A549 (cell line): ENCODE results near the gene FPR2. TPM values are rescaled to one million over a fixed set of nuclear protein-coding genes. Genes with fewer than 3 reads are reported as not detected.

ENCODE experiments used
- ATAC-seq, 2 experiments: fragments of 200-7000 bp in 1 of 2; fragments of >200 bp in 1 of 2; cut with Nextera tagmentation in 1 of 2; cut with Tn5 transposase in 1 of 2; 3 replicates each; pipeline versions ENCODE4 v1.8.0 to v1.9.1; 2018 to 2020; ENCODE audit warnings: mild to moderate bottlenecking in 1 of 2, moderate library complexity in 1 of 2
- CTCF ChIA-PET: fragments of 300-600 bp; sonication (Branson Sonifier 250); formaldehyde crosslinking; extraction: SDS; loops from one replicate; lab custom pipeline; 2021; ENCODE audit warnings: antibody characterized with exemption, inconsistent platforms; lab: Yijun Ruan, JAX
- POLR2A ChIA-PET: fragments of 350-600 bp; formaldehyde crosslinking; extraction: SDS; loops from one replicate; lab custom pipeline; 2021; ENCODE audit warnings: antibody characterized with exemption, inconsistent platforms; lab: Yijun Ruan, JAX
- DNase-seq, 2 experiments: peaks; one replicate each; pipeline versions ENCODE4 v3.0.0 to v3.0.0-alpha.2; 2011 to 2016; ENCODE audit warnings: low read depth in 1 of 2, low spot score in 1 of 2
- FAIRE-seq: peaks from 2 replicates; lab custom pipeline; 2011; peaks lifted over from hg19 to GRCh38; lab: Jason Lieb, UNC
- H3K27ac ChIP-seq, 2 experiments: fragments of >200 bp; sonication (Bioruptor Twin); formaldehyde crosslinking; 3 replicates each; pipeline ENCODE4 v1.5.1; 2016 to 2017
- H3K4me1 ChIP-seq: fragments of >200 bp; sonication (Bioruptor Twin); formaldehyde crosslinking; 3 replicates; pipeline ENCODE4 v1.6.1; 2016
- H3K4me2 ChIP-seq: fragments of >200 bp; sonication (Bioruptor Twin); formaldehyde crosslinking; 3 replicates; pipeline ENCODE4 v1.6.1; 2016
- H3K4me3 ChIP-seq: fragments of >200 bp; sonication (Bioruptor Twin); formaldehyde crosslinking; 3 replicates; pipeline ENCODE4 v1.5.1; 2016
- H3K9me3 ChIP-seq: fragments of >200 bp; sonication (Bioruptor Twin); formaldehyde crosslinking; 3 replicates; pipeline ENCODE4 v1.6.1; 2016
- CBX8 ChIP-seq: fragments of 200-600 bp; sonication (generic); IDR thresholded peaks from 2 replicates; pipeline ENCODE4 v1.6.1; 2016
- CEBPB ChIP-seq, 2 experiments: fragments of >200 bp in 1 of 2; sonication (Bioruptor Twin) in 1 of 2; formaldehyde crosslinking in 1 of 2; IDR thresholded peaks; 2 replicates each; pipeline ENCODE4 v1.6.1; 2012 to 2016
- CHD4 ChIP-seq: fragments of 200-600 bp; sonication (generic); IDR thresholded peaks from 2 replicates; pipeline ENCODE4 v1.6.1; 2016; ENCODE audit warnings: antibody characterized with exemption, mild to moderate bottlenecking, borderline replicate concordance
- EHF ChIP-seq: fragments of 250-450 bp; sonication (Bioruptor Pico); IDR thresholded peaks from 2 replicates; pipeline ENCODE4 v1.5.0; 2020; ENCODE audit warnings: mild to moderate bottlenecking
- EP300 ChIP-seq, 2 experiments: fragments of >200 bp; sonication (Bioruptor Twin); formaldehyde crosslinking; IDR thresholded peaks; 2 replicates in 1 of 2; 3 replicates in 1 of 2; pipeline ENCODE4 v1.6.1; 2016 to 2017
- ESRRA ChIP-seq: fragments of 150-350 bp; IDR thresholded peaks from 2 replicates; pipeline ENCODE4 v1.6.1; 2014; ENCODE audit warnings: mild to moderate bottlenecking, low read length, borderline replicate concordance
- FOSL2 ChIP-seq, 2 experiments: fragments of 450-650 bp in 1 of 2; fragments of >200 bp in 1 of 2; sonication (Bioruptor Twin) in 1 of 2; formaldehyde crosslinking; IDR thresholded peaks; 2 replicates each; pipeline versions ENCODE4 v1.5.0 to v1.6.1; 2016 to 2020; ENCODE audit warnings: mild to moderate bottlenecking in 1 of 2, moderate library complexity in 1 of 2
- HDAC2 ChIP-seq: fragments of 200-600 bp; sonication (generic); IDR thresholded peaks from 2 replicates; pipeline ENCODE4 v1.6.1; 2016
- HMGXB4 ChIP-seq: fragments of 250-450 bp; sonication (Bioruptor Pico); IDR thresholded peaks from 2 replicates; pipeline ENCODE4 v1.5.0; 2021; ENCODE audit warnings: mild to moderate bottlenecking, moderate library complexity, borderline replicate concordance
- HOXA7 ChIP-seq: fragments of 250-450 bp; sonication (Bioruptor Pico); IDR thresholded peaks from 2 replicates; pipeline ENCODE4 v1.5.0; 2020; ENCODE audit warnings: mild to moderate bottlenecking, moderate library complexity
- KDM5A ChIP-seq: fragments of 200-600 bp; sonication (generic); IDR thresholded peaks from 2 replicates; pipeline ENCODE4 v1.6.1; 2016; ENCODE audit warnings: antibody characterized with exemption, mild to moderate bottlenecking
- MAFK ChIP-seq: fragments of 450-650 bp; IDR thresholded peaks from 2 replicates; pipeline ENCODE4 v1.6.1; 2014; ENCODE audit not compliant: partially characterized antibody
- NR3C1 ChIP-seq: fragments of >200 bp; sonication (Bioruptor Twin); formaldehyde crosslinking; IDR thresholded peaks from 3 replicates; pipeline ENCODE4 v1.6.1; 2017
- PHF8 ChIP-seq: fragments of 200-600 bp; sonication (generic); IDR thresholded peaks from 2 replicates; pipeline ENCODE4 v1.6.1; 2016; ENCODE audit warnings: low read depth, mild to moderate bottlenecking, antibody characterized with exemption, moderate library complexity, borderline replicate concordance
- RNF2 ChIP-seq: fragments of 200-600 bp; sonication (generic); IDR thresholded peaks from 2 replicates; pipeline ENCODE4 v1.6.1; 2016; ENCODE audit warnings: low read depth, mild to moderate bottlenecking, antibody characterized with exemption, moderate library complexity, borderline replicate concordance
- ZFP36 ChIP-seq: fragments of 450-650 bp; IDR thresholded peaks from 2 replicates; pipeline ENCODE4 v1.6.1; 2014; ENCODE audit warnings: borderline replicate concordance; ENCODE audit not compliant: partially characterized antibody
- WGBS: methylation state at CpG from one replicate; pipeline ENCODE4 v1.1.6; 2017; ENCODE audit errors: missing lambda C conversion rate; 5-methylcytosine and 5-hydroxymethylcytosine counted together
- polyA plus RNA-seq, 4 experiments: library from polyadenylated mRNA; depleted of rRNA in 3 of 4; stranded (reverse); fragments of >200 nt; fragmentation: RNase III in 1 of 4; extraction: RNeasy Plus Mini Kit Qiagen cat#74134 plus additional on column Dnase treatment in 1 of 4; gene quantifications; 2 replicates in 3 of 4; 3 replicates in 1 of 4; pipeline ENCODE4 v1.2.3, GENCODE V29; 2011 to 2017
- TF ChIP-seq, protein P1 (sequence below): IDR thresholded peaks from 2 replicates; pipeline ENCODE4 v1.6.1; 2012; ENCODE audit warnings: low read depth, borderline replicate concordance
- TF ChIP-seq, protein P2 (sequence below): fragments of >200 bp; sonication (Bioruptor Twin); formaldehyde crosslinking; IDR thresholded peaks from 2 replicates; pipeline ENCODE4 v1.6.1; 2016

Gene FPR2
- polyA plus RNA-seq, 2 of the 4 experiments (the other 2 are of a cell fraction), result not detected

DNA sequence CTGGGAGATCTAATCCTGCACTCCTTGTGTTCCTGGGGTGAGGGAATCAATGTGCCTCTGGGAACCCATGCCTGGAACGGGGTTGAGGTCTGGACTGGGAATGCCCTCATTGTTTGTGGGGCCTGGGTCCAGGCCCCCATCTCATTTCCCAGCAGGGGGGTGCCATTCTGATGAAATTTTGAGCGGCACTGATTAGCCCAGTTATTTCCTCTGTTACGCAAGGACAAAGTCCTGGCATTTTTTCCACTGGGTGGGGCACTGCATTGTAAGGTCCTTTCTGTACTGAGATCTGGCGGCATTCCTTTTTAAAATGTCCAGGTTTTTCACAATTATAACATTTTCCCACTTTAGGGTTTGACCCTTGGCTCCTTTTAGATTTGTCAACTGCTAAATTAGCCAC lies 48.8 kb downstream of the FPR2 start (continued):
- no peak for TF ChIP-seq KDM5A
- no peak for TF ChIP-seq RNF2

GRCh38 chr19:51810223-51810622 lies 49.2 kb downstream of the FPR2 start:
- Histone ChIP-seq H3K4me1 (no peaks in the 10 kb centered on the region), H3K9me3 (peaks cover 43% of the 10 kb centered on the region; the same call in 2 of the 3 replicates), H3K4me2 (no peak overlapping the region), H3K27ac (no peak overlapping the region), H3K4me3 (no peak overlapping the region)
- 2% methylated on average over 7 of the region's 7 CpGs for WGBS
- no peak for TF ChIP-seq PHF8
- no peak for TF ChIP-seq CHD4
- FAIRE-seq, result no peak
- POLR2A ChIA-PET, result no interaction called here
- DNase-seq, result peak in 1 of 2 experiments; percentile 26
- ATAC-seq, result no peak
- CTCF ChIA-PET, result no interaction called here

DNA sequence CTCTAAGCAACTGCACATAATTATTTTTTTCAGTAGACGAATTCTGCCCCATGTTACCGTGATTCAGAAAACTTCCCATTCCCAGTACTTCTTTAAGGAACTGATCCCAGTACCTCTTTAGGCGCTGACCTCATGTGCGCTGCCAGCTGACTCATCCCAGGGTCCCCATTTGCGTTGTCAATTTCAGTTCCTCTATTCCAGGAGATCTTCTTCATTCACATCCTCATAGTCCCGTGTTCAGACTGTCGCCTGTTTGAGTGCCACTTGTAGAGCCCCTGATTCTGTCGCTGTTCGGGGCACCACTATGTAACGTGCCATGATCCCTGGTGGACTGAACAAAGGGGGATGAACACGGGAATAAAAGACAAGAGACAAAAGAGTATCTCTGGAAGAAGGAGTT lies 50.4 kb downstream of the FPR2 start:
- no peak for FAIRE-seq

GRCh38 chr19:51815043-51815442 lies 54.1 kb downstream of the FPR2 start:
- no peak overlapping the region for H3K4me3 ChIP-seq
- CTCF ChIA-PET, result no interaction called here
- no peaks in the 10 kb centered on the region for H3K4me1 ChIP-seq
- TF ChIP-seq, protein P1, sequence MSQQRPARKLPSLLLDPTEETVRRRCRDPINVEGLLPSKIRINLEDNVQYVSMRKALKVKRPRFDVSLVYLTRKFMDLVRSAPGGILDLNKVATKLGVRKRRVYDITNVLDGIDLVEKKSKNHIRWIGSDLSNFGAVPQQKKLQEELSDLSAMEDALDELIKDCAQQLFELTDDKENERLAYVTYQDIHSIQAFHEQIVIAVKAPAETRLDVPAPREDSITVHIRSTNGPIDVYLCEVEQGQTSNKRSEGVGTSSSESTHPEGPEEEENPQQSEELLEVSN, result no peak
- TF ChIP-seq MAFK (no peak), ZFP36 (no peak), ESRRA (no peak), EHF (CRISPR knock-in tag) (no peak), EP300 (IDR thresholded peaks at IDR 0.05) (no peak), PHF8 (no peak), HDAC2 (no peak), HMGXB4 (CRISPR knock-in tag) (no peak), HOXA7 (CRISPR knock-in tag) (no peak), NR3C1 (no peak), CEBPB (IDR thresholded peaks at IDR 0.05) (no peak)
- TF ChIP-seq, protein P2, sequence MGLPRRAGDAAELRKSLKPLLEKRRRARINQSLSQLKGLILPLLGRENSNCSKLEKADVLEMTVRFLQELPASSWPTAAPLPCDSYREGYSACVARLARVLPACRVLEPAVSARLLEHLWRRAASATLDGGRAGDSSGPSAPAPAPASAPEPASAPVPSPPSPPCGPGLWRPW, result no peak
- no peak overlapping the region for H3K27ac ChIP-seq
- no peak for DNase-seq
- 8% methylated on average over 9 of the region's 9 CpGs for whole genome bisulfite sequencing
- POLR2A ChIA-PET, result no interaction called here
- peaks cover 59% of the 10 kb centered on the region for H3K9me3 ChIP-seq
- no peak overlapping the region for H3K4me2 ChIP-seq
- ATAC-seq, result no peak
- no peak for FAIRE-seq

More for the DNA sequence above, 50.4 kb downstream of the FPR2 start:
- Histone ChIP-seq H3K4me2 (no peak overlapping the region), H3K4me3 (no peak overlapping the region), H3K4me1 (no peaks in the 10 kb centered on the region), H3K27ac (no peak overlapping the region), H3K9me3 (peaks cover 48% of the 10 kb centered on the region)
- ChIA-PET POLR2A (no interaction called here), CTCF (no interaction called here)
- TF ChIP-seq CHD4 (no peak), CBX8 (no peak), ZFP36 (no peak), FOSL2 (IDR thresholded peaks at IDR 0.05) (no peak), FOSL2 (CRISPR knock-in tag; IDR thresholded peaks at IDR 0.05) (no peak)
- WGBS, result 24% methylated on average over 11 of the region's 11 CpGs
- DNase-seq (no peak), ATAC-seq (no peak)
